Activated T-cell treated with anti-CD3 and anti-CD28 coated beads, Interleukin-2, amount 50 U/mL, for 48 hours (primary cell): ENCODE data around the gene ZBTB17.
"Not testable (repeated sequence)": the region's sequence is repeated elsewhere in the genome, so short reads cannot be mapped to it uniquely, and the experiment has no call there.

Experiments
- DNase-seq, 2 experiments: peaks; one replicate each; pipeline ENCODE4 v3.0.0-alpha.2; 2020

The ZBTB17 gene

DNA sequence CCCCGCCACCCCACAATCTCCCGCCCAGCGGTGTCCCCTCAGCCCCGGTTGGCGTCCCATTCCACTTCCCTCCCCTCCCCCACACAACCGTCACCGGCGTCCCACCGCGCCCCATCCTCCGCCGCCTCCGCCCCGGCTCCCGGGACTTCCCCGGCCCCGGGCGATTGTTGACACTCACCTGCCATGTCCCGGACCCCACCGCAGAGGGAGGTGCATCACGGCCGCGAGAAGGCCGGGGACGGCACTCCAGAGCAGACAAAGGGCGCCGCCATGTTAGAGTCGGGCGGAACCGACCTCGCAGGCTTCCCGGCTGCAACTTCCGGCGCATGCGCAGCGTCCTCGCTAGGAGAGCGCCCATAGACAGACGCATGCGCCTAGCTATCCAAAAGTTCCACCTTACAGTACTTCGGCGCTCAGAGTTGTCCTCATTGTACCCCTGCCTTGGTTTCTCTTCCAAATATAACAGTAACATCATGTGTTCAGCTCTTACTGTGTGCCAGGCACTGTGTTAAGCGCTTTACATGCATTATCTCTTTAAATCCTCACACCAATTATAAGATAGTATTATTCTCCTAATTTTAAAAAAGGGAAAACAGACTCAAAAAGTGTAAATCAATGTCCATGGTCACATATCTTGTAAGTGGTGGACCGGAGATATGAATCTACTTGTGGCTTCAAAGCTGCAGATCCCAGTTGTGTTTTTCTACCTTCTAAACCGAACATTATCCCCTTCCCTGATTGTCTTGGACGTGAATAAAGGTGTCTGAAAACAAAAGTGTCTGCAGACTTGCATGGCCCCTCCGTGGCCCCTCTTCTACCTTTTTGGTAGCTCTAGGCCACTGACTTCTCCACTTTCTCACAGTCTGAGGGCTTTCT, at the start of gene ZBTB17:
Gene ZBTB17, minus strand, starts transcription at position 297 of the 876 bp plus-strand sequence. CDS start 27,606 bp downstream, outside the sequence.
- peak; percentile 96 to 98 for DNase-seq

- DNase-seq, result no peak
These were observed 47.3 kb upstream of the ZBTB17 start for GRCh38 chr1:16023050-16023653.

DNA sequence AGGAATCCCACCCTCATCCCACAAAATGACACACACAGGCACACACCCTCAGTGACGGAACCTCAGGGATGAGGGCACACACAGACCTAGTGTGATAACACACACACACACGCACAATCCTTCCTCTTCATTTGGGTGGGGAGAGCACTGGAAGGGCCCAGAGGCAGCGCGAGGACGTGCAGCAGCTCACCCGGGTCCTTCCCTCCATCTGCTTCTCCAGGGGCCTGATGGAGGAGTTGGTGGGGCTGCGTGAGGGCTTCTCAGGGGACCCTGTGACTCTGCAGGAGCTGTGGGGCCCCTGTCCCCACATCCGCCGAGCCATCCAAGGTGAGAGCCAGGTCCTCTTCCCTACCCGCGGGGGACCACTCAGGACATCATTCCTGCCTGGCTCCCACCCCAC, 46.5 kb upstream of the ZBTB17 start:
- no peak for DNase-seq

DNA sequence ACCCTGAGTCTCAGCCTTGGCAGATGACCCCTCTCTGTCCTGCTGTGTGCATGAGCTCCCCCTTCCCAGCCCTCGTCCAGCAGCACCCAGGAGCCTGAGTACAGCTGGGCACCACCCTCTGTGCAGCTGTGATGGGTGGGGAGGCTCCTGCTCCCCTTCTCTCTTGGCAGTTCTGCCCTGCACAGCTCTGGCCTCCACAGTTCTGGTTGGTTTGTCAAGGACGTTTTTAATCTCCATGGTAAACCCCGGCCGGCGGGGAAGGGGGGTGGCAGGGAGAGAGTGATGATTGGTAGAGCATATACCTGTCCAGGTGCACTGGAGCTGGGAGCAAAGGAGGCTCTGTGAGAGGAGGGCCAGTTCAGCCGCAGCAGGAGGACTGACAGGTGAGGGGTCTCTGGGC, 45.8 kb upstream of the ZBTB17 start, which contains the start of gene CLCNKA:
Gene CLCNKA, plus strand, starts transcription at position 356 of the 400 bp plus-strand sequence. CDS start 584 bp downstream, outside the sequence.
- no peak for DNase-seq

GRCh38 chr1:16020878-16021277, 45.0 kb upstream of the ZBTB17 start:
- not testable (repeated sequence) for DNase-seq

- no peak for DNase-seq
These were observed 44.4 kb upstream of the ZBTB17 start for GRCh38 chr1:16020325-16020724.

DNA sequence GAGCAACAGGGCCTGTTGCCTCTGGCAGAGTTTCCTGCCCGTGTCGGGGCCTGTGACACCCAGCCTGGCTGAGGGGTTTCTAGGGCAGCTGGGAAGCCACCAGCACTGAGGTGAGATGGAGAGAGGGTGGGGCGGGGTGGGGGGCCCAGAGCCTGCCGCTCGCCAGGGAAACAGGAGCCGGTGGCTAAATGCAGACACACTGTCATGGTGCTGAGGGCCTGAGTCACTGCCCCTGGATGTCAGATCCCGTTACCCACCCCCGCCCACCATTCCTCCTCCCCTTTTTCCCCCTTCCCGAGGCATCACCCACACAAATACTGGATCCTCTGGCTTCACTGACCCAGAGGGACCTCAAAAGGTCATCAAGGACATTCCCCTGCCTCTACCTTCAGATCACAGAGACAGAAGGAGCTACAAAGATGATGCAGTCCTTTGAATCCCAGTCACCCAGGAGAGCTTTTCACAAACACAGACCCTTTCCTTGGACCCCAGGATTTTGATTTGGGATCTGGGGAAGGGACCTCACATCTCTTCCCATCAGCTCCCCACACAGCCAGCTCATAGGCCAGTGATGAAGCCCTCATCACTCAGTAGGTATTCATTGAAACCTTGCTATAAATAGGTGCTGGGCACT, 43.9 kb upstream of the ZBTB17 start:
- no peak for DNase-seq

- DNase-seq, result no peak
These were observed 43.1 kb upstream of the ZBTB17 start for GRCh38 chr1:16018749-16019643.

GRCh38 chr1:16018308-16018707, 42.4 kb upstream of the ZBTB17 start:
- no peak for DNase-seq

DNA sequence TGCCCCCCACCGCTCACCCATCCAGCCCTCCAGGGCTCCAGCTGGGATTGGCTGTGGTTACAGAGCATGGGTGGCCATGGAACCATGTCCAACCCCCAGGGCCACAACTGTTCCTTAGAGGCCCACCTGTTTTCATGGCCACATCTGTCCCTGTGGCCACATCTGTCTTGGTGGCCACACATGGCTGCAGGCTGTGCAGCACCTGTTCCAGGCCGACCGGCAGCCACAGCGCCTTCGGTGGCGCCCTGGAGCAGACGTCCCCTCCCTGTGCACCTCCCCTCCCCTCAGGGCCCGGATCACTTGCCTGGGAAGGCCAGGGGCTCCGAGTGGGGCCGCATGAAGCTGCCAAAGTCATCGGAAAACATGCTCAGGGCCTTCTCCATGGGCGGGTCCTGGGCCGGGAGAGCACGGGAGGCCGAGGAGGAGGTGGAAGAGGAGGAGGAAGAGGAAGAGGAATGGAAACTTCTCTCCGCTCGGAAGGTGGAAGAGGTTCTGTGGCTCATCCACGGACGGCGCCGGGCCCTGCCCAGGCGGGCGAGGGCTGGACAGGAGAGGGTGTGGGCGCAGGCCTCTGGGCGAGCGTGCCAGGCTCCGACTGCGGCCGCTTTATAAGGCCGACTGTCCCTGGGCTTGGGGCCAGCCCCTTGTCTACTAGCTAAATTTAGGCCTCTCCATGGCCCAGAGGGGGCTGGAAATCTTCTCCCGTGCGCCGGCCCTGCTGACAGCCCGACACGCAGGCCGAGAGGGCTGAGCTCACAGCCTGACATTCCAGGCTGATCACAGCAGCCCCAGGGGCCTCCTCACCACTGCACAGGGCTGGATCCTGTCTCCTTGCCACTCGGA, 41.8 kb upstream of the ZBTB17 start, which contains the start of gene HSPB7:
Gene HSPB7, minus strand, starts transcription at position 583 of the 843 bp plus-strand sequence. Its CDS starts 80 bp downstream, at position 503.
- no peak for DNase-seq

DNA sequence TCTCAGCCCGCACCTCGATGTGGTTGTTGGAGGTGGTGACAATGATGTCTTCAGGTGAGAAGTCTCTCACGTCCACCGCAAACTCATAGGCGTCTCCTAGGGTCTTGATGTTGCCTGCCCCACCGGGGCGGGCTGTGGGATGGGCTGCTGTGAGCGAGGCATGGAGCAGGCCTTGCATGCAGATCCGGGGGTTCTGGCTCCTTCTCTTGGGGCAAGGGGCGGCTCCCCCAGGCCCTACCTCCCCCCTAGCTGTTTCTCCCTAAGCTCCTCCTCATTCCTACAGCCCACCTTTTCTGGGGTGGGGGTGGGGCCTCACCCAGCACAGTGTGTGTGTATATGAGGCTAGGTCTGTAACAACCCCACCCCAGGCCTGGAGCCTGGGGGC, 41.2 kb upstream of the ZBTB17 start:
- DNase-seq, result no peak

DNA sequence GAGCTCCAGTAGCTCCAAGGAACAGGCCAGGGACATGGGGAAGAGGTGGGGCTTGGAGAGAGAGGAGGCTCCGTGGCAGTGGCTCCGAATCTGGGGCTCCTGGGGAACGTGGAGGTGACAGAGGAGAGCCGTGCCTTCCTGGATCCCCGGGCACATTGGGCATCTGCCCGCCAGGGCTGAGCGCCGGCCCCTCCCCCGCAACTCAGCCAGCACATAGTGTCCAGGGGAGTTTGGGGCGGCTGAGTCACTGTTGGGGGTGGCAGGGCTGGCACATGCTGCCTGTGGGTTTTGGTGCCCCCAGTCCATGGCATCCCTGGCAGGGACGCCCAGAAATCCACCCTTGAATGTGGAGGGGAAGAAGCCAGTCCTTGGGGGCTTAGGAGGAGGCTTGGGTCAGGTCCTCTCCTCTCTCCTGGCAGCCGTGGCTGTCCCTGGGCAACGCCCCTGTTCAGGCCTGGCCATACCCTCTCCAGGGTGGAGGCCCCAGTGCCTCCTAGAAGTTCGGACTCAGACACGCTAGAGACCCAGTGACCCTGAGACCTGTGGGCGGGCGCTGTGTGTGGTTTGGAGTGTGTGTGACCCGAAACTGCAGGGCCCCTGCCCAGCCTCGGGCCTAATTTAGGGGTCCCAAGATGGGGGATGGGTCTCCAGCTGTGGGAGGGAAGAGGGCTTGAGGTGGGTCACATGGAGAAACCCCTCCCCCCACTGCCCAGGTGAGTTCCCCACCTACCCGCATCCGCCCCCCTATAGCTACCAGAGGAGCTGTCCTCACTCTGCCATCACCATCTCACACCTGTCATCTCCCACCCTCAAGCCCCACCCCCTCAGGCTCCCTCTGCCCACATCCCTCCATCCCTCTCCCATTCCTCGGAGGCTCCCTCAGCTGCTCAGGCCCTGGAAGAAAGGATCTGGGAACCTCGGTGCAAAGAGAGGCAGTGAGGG, 40.3 kb upstream of the ZBTB17 start:
- DNase-seq, result no peak

GRCh38 chr1:16015491-16015890, 39.6 kb upstream of the ZBTB17 start:
- no peak for DNase-seq

GRCh38 chr1:16014509-16015482, 38.9 kb upstream of the ZBTB17 start:
- DNase-seq, result no peak

GRCh38 chr1:16013908-16014258, 38.0 kb upstream of the ZBTB17 start:
- DNase-seq, result no peak

- peak; percentile 57 to 62 for DNase-seq
These were observed 37.5 kb upstream of the ZBTB17 start for GRCh38 chr1:16013220-16013907.

DNA sequence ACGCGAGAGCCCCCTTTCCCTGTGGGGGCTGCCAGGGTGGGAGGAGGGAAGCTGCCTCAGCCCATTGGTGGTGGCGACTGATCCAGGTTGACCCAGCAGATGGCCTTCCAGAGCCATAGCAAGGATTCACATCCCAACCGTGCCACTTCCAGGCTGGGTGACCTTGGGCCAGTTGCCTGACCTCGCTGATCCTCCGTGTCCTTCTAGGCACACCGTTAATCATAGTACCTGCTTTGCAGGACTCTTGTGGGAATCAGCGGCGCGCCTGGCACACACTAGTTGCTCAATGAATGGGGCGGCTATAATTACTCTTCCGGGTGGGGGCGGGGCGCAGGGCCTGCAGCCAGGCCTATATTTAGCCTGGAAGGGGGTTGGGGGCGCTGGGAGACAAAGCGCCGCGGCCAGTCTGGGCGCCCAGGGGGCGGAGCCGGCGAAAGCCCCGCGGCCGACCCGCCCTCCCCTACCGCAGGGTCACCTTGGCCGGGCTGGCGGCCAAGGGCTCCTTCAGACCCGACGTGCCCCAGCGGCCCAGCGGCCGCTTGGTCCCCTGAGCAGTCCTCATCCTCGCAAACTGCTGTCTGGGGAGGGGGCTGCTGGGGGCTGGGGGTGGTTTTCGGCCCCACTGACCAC, 36.8 kb upstream of the ZBTB17 start:
- peak; percentile 59 to 64 for DNase-seq
